HG03520 (cell line): Measurements from ENCODE around the gene TOB1.
"Not testable (repeated sequence)": the region's sequence is repeated elsewhere in the genome, so short reads cannot be mapped to it uniquely, and the experiment has no call there.

Experiments
- ATAC-seq: cut with Tn5 transposase; IDR thresholded peaks from one replicate; pipeline ENCODE4 v1.9.1; 2021; ENCODE audit warnings: mild to moderate bottlenecking, moderate library complexity; ENCODE audit not compliant: unreplicated experiment

The TOB1 gene

GRCh38 chr17:50898369-50899004 lies 32.3 kb upstream of the TOB1 start:
- no peak for ATAC-seq

GRCh38 chr17:50894513-50894912 lies 28.4 kb upstream of the TOB1 start:
- ATAC-seq = not testable (repeated sequence)

- ATAC-seq = no peak
Measured at GRCh38 chr17:50893183-50893993, 27.2 kb upstream of the TOB1 start.

GRCh38 chr17:50892101-50892776 lies 26.1 kb upstream of the TOB1 start:
- ATAC-seq = no peak

- no peak for ATAC-seq
Measured at GRCh38 chr17:50891577-50891989, 25.4 kb upstream of the TOB1 start.

GRCh38 chr17:50890675-50891516 lies 24.7 kb upstream of the TOB1 start:
- no peak for ATAC-seq

- no peak for ATAC-seq
Measured at GRCh38 chr17:50889528-50890118, 23.5 kb upstream of the TOB1 start.

- ATAC-seq = no peak
Measured at GRCh38 chr17:50887705-50888245, 21.6 kb upstream of the TOB1 start.

- ATAC-seq = no peak
Measured at GRCh38 chr17:50884439-50885311, 18.5 kb upstream of the TOB1 start.

GRCh38 chr17:50883850-50884438 lies 17.8 kb upstream of the TOB1 start:
- no peak for ATAC-seq

- ATAC-seq = no peak
Measured at GRCh38 chr17:50882851-50883250, 16.7 kb upstream of the TOB1 start.

- ATAC-seq = no peak
Measured at GRCh38 chr17:50881182-50881581, 15.0 kb upstream of the TOB1 start.

- no peak for ATAC-seq
Measured at GRCh38 chr17:50879086-50879485, 12.9 kb upstream of the TOB1 start.

GRCh38 chr17:50877838-50878237 lies 11.7 kb upstream of the TOB1 start:
- no peak for ATAC-seq

GRCh38 chr17:50877042-50877441 lies 10.9 kb upstream of the TOB1 start:
- not testable (repeated sequence) for ATAC-seq

GRCh38 chr17:50875074-50875473 lies 8.9 kb upstream of the TOB1 start:
- no peak for ATAC-seq

GRCh38 chr17:50872710-50873424 lies 6.7 kb upstream of the TOB1 start:
- no peak for ATAC-seq

- ATAC-seq = no peak
Measured at GRCh38 chr17:50871898-50872297, 5.7 kb upstream of the TOB1 start.
